Lower leg skin (tissue), 3 donors: ENCODE data around the gene PLBD2.

ENCODE experiments used
- CTCF ChIP-seq, 3 donors: fragments of 450-650 bp; IDR thresholded peaks; one replicate each; pipeline ENCODE4 v1.5.1; 2016; ENCODE audit warnings: antibody characterized with exemption in 3 of 3, mild to moderate bottlenecking in 3 of 3, moderate library complexity in 2 of 3
- POLR2A ChIP-seq, 2 donors: fragments of 450-650 bp; IDR thresholded peaks; one replicate each; pipeline ENCODE4 v1.6.1; 2016 to 2017; ENCODE audit warnings: antibody characterized with exemption in 2 of 2, mild to moderate bottlenecking in 1 of 2, moderate library complexity in 1 of 2

- no peak for TF ChIP-seq CTCF (IDR thresholded peaks at IDR 0.05)
- TF ChIP-seq POLR2A (IDR thresholded peaks at IDR 0.05) = no peak
Observed at GRCh38 chr12:113329791-113330417, 28.5 kb upstream of the PLBD2 start.
